ENCODE results near the gene EXOC2.
"Not testable (repeated sequence)": the region's sequence is repeated elsewhere in the genome, so short reads cannot be mapped to it uniquely, and the experiment has no call there.

Gene EXOC2

DNA sequence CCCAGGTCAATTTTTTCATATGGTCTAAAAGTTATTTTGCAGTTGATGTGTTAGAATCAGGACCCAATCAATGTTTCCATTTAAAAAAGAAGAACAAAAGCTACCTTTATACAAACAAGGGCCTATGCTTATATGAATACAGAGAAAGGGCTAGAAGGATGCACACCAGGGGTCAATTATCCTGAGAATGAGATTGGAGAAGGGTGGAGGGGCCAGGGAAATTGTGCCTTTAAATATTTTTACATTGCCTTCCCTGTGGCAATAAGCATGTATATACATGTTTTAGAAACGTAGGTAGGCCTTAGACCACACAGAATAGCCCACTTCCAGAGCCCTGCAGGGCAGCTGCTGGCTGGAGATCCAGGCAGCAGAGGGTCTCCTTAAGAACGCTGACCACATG lies 12.7 kb downstream of the EXOC2 start:
- no peak for DNase-seq (ENCODE audit: low read depth in 2 of 2)

DNA sequence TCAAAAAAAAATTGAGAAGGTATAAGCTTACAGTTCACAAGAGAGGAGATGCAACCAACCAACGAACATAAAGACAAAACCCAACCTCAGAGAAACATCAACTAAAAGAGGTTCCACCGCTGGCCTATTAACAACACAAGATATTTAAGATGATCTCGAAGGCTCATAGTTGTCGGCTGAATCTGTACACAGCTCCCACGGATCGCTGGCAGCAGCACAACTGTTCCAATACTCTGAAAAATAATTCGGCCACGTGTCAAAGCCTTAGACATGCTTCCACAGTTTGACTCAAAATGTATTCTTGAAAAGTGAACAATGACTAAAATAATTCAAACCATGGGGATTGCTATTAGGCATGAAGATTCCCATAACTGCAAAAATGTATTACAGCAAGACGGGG lies 13.7 kb downstream of the EXOC2 start:
- no peak for DNase-seq (ENCODE audit: low read depth in 2 of 2)

DNA sequence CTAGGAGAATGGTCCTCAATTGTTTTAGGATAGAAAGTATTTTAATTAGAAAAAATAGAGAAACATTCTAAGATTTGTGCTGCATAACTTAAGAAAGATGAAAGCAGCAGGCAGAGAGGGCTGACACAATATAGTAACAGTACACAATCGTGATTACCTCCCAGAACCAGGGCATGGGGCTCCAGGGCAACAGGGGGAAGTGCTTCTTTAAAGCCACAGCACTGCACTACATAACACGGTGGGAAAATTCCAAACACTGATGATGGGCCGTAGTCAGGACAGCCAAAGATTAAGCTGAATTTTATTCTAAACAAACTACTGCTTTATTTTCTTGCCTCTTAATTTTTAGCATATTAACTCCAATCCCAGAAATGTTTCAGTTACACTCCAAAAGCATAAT lies 14.4 kb downstream of the EXOC2 start:
- no peak for DNase-seq (ENCODE audit: low read depth in 2 of 2)

DNA sequence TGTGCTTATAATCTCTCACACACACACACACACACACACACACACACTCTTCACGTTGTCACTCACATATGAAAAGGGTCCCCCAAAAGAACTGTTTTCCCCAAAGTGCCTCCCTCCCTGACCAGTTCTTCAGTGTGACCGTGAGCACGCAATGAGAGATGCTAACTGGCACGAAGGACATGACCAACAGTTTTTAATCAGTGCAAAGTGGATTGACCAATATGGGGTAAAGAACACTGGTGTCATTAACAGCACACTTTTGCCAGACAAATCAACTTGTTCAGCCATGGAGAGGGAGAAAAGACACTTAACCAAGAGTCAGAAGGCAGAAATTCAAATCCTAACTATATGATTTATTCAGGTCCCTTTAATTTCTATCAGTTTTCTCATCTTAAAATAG lies 15.0 kb downstream of the EXOC2 start:
- DNase-seq (ENCODE audit: low read depth in 2 of 2), result no peak

DNA sequence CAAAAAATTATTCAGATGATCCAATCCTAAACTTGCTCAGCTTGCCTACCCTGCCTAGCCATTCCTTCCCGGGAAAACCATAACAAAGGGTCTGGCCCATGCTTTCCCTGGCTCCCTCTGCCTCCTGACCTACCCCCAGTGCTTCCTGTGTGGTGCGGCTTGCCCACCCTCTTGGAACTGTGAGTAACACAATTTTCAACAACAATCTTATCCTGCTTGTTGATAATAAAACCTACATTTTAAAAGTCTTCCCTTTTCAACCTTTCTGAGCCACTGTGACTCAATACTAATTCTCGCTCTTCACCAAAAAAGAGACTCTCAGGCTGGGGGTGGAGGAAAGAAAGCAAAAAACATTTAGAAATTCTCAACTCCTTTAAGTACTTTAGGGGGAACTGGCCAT lies 18.0 kb downstream of the EXOC2 start:
- DNase-seq (ENCODE audit: low read depth in 2 of 2), result no peak

DNA sequence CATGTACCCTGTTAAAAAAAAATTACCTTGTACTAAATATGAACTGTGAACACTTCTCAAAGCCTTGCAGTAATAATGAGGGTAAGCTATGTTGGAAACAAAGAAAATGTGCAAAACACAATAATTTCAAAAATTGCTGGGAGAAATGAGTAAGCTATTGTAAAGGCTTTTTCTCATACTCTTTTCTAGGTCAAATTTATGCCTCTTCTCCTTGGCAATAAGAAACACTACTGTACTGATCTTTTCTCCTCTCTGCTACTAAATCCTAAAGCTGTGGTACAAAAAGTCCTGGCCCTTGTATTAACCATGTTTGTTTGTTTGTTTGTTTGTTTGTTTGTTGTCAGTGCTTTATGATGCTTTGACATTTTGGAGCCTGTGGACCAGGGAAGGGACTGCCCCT lies 18.5 kb downstream of the EXOC2 start:
- DNase-seq (ENCODE audit: low read depth in 2 of 2), result no peak

DNA sequence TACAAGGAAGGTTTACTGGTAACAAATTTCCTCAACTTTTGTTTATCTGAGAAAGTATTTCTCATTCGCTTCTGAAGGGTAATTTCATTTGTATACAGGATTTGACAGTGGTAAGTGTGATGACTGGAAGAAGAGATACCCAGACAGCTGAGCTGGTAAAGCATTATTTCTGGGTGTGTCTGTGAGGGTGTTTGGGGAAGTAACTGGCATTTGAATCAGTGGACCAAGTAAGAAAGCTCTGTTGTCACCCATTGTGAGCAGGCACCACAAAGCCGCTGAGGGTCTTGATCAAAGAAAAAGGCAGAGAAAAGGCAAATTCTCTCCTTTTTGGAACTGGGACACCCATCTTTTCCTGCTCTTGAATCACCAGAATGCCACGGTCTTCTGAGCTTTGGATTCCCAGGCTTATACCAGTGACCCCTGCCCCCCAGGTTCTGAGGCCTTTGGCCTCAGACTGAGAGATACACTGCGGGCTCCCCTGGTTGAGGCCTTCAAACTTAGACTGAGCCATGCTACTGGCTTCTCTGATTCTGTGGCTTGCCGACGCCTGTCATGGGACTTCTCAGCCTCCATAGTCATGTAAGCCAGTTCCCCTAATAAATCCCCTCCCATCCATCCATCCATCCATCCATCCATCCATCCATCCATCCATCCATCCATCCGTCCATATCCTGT lies 25.5 kb downstream of the EXOC2 start:
- no peak for DNase-seq (ENCODE audit: low read depth in 2 of 2)

DNA sequence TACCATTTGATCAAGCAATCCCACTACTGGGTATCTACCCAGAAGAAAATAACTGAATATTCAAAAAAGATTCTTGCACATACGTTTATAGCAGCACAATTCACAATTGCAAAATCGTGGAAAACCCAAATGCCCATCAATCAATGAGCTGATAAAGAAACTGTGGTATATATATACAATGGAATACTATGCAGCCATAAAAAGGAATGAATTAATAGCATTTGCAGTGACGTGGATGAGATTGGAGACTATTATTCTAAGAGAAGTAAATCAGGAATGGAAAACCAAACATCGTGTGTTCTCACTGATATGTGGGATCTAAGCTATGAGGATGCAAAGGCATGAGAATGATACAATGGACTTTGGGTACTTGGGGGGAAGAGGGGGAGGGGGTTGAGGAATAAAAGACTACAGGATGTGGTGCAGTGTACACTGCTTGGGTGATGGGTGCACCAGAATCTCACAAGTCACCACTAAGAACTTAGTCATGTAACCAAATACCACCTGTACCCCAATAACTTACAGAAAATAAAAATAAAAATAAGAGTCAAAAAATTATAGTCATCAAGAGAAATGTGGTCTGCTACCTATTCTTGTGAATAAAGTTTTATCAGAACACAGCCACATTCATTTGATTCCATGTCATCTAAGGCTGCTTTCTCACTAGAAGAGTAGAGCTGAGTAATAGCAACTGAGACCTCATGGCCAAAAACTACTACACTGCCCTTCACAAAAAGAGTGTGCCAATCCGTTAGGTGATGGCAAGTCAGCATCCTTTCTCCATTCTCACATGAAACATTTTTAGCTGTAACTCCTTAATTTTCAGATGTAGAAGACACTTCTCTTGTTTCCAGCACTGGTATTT lies 27.3 kb downstream of the EXOC2 start:
- DNase-seq (ENCODE audit: low read depth in 2 of 2), result no peak

DNA sequence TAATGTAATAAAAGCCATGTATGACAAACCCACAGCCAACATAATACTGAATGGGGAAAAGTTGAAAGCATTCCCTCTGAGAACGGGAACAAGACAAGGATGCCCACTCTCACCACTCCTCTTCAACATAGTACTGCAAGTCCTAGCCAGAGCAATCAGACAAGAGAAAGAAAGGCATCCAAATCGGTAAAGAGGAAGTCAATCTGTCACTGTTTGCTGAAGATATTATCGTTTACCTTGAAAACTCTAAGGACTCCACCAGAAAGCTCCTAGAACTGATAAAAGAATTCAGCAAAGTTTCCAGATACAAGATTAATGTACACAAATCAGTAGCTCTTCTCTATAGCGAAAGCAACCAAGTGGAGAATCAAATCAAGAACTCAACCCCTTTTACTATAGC lies 29.2 kb downstream of the EXOC2 start:
- not testable (repeated sequence) for DNase-seq (ENCODE audit: low read depth in 2 of 2)

DNA sequence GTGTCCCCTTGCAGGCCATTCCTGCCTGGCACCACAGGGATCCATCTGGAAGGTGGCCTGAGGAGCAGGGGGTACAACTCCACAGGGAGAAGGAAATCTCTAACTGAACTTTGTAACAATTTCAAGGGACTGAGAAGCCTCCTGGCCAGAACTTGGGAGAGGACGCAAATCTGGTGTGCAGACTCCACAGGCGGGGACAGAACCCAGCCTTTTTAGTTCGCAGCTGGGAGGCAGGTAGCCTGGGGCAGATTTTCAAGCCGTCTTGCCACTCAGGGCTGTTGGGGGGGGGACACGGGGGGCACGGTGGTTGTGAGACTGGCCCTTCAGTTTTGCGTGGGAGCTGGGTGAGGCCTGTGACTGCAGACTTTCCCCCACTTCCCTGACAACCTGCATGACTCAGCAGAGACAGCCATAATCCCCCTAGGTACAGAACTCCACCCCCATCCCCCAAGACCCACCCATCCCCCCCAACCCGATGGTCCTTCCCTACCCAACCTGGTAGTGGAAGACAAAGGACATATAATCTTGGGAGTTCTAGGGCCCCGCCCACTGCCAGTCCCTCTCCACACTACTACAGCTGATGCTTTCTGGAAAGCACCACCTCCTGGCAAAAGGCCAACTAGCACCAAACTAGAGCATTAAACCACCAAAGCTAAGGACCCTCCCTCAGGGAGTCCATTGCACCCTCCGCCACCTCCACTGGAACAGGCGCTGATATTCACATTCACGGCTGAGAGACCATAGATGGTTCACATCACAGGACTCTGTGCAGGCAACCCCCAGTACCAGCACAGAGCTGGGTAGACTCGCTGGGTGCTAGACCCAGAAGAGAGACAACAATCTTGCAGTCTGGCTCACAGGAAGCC lies 33.0 kb downstream of the EXOC2 start:
- no peak for DNase-seq (ENCODE audit: low read depth in 2 of 2)

DNA sequence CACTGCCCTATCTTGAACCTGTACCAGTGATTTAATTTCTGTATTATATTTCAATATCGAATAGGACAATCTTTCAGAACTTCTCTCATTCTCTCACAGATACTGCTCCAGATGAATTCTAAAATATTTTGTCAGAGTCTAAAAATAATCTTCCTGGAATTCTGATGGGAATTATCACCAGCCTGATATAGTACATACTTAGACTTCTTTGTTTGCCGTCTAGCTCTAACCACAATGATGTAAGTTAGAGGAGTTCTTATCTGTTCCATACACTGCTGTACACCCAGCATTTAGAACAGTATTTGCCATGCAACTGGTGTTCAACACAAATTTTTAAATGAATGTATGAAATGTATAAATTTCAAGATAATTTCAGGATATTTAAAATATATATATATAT lies 34.7 kb downstream of the EXOC2 start:
- no peak for DNase-seq (ENCODE audit: low read depth in 2 of 2)

DNA sequence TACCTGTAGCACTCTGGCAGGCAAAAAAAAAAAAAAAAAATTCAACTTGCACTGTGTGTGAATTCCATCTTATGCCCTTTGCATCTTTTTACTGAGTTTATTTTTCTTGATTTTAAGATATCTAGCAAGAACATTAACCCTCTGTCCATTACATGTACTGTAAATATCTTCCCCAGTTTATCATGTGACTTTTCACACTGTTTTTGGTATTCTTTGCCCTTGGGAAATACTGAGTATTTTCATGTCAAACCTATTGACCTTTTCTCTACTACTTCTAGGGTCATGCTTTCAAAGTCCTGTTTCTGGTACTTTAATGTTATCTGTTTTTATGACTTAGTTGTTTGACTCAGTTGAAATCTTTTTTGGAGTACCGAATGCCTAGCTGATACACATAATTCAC lies 35.2 kb downstream of the EXOC2 start:
- DNase-seq (ENCODE audit: low read depth in 2 of 2), result no peak

DNA sequence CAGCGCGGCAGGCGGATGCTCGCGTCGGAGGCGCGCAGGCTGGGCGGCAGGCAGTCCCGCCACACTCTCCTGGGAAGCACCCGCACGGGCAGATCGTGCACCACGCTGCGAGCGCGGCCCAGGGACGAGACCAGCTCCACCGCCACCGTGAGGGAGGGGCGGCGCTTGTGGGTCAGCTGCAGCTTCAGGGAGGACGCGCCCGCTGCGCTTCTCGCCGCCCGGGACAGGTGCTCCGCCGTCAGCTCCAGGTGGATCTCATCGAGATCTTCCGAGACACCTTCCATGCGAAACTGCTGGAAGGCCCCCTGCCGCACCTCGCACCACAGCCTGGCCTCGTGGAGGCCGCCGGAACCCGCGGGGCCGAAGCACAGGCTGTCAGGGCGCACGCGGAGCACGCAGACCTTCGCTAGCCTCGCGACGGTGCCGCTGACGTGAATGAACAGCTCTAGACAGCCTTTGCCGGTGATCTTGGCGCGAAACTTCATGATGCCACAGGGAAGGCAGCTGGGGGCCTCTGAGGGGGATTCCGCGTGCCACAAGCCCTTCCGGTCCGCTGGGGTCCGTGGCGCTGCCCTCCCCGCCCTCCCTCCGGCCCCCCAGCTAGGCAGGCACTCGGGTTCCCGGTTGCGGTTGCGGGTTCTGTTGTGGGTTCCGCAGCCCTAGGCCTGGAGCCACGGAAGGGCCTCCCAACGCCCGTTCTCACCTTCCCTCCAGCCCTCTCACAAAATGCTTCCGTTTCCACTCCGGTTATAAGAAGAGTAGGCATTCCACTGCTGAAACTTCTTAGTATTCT lies 36.3 kb downstream of the EXOC2 start, which contains the start of gene HUS1B:
Gene HUS1B, minus strand, starts transcription at position 641 of the 793 bp plus-strand sequence. Its CDS starts 156 bp downstream, at position 485.
- no peak for DNase-seq (ENCODE audit: low read depth in 2 of 2)

DNA sequence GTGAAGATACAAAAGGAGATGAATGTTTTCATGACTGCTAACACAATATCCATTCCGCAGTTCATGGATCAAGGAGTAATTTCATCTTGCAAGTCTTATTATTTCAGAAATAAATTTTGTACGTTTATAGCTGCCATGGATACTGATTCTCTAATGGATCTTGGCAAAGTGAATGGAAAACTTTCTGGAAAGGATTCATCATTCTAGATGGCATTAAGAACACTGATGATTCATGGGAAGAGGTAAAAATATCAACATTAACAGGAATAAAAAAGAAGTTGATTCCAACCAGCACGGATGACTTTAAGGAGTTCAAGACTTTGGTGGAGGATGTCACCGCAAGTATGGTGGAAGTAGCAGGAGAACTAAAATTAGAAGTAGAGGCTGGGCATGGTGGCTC lies 38.8 kb downstream of the EXOC2 start:
- DNase-seq (ENCODE audit: low read depth in 2 of 2), result no peak

DNA sequence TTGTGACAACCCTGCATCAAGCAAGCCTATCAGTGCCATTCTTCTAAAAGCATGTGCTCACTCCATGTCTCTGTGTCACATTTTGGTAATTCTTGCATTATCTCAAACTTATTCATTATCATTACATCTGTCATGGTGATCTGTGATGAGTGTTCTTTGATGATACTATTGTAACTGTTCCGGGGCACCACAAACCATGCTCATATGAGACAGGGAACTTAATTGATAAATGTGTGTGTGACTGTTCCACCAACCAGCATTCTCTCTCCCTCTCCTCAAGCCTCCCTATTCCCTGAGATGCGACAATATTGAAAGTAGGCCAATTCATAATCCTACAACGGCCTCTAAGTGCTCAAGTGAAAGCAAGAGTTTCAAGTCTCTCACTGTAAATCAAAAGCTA lies 40.1 kb downstream of the EXOC2 start:
- DNase-seq (ENCODE audit: low read depth in 2 of 2), result no peak

DNA sequence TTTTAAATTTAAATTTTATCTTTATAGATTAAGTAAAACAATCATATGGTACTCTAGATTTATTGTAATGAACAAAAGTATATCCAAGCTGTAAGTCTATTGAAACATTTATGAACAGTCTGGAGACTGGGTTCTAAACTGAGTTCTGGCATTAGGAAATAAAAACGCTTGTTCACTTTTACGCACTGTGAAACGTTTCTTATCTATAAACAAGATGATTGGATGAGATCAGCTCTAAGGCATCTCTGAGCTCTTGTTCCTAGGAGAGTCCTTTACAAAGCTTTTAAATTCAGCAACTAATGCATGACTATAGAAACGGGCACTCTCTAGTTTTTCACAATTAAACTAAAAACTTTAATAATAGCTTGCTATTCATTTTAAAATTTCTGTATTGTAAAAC lies 42.8 kb downstream of the EXOC2 start:
- no peak for DNase-seq (ENCODE audit: low read depth in 2 of 2)

DNA sequence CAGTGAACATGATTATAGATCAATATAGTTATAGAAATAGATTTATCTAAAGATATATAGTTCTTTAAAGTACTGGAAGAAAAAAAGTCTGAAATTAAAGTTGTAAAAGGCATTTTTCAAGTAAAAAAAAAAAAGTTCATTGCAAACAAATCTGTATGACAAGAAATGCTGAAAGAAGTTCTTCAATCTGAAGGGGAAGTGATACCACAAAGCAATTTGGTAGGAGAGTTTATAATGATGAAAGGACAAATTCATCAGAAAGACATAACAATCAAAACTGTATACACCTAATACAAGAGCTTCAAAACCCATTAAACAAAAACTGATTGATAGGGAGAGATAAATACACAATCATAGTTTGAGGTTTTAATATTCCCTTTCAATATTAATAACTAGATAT lies 50.1 kb downstream of the EXOC2 start:
- no peak for DNase-seq (ENCODE audit: low read depth in 2 of 2)

DNA sequence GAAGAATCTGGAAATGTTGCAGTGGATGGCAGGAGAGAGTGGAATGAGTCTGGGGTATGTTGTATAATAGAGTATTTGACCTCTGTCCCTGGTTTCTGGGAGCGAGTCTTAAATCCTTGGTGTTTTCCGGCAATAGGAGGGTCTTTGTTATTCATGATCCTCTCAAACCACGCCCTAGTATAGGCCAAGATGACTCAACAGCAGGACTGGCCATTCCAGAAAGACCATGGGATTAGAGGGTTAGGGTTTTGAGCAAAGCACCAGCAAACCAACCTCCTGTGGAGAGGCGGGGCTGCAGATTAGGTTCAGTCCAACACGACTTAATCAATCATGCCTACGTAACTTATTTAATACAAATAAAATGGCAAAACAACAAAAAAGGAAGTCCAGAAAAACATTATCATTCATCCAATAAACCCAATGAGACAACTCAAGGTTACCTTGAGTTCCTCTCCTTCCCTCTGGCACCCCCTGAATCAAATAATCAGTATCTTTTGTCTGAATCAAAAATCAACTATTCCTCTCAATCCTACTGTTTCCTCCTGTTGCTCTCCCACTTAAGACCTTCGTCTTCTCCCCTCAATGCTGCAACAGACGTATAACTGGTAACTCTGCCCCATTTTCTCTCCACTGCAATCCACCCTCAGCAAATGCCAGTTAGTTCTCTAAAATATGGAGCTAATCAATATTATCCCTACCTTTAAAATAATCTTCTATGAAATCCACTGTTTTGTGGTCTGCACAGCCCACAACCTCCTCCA lies 51.5 kb downstream of the EXOC2 start:
- DNase-seq (ENCODE audit: low read depth in 2 of 2), result no peak

DNA sequence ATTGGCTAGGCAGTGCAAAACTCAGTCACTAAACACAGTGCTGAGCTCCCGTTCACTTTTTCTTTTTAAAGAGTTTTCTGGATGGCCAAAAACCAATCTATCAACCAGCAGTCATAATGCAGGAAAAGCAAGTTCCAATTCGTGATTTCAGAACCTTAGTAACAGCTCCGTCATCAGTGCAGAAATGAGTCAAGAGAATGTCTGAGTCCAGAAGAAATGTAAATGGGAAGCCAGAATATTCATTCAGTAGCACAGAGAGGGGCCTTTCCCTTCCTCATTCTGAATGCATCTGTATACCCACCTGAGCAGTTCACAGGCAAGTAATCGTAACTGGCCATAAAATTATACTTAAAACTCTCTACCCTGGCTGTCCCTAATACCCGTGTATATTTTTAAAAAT lies 56.5 kb downstream of the EXOC2 start:
- DNase-seq (ENCODE audit: low read depth in 2 of 2), result no peak

DNA sequence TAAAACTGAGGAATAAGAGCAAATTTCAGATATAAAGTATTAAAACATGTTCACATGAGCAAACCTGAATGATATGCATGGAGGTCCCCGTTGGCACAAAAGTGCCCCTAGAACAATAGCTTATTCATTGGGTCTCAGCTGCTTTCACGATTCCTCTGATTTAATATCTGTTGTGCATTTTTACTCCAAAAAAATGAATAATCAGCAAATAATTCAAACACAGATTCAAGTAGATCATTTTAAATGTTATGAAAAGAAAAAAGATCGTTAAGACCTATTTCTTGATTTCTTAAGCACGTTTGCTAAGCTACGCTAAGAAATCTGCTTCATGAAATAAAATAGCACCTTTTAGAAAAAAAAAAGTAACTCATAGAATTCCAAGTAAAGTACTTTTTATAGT lies 57.7 kb downstream of the EXOC2 start:
- DNase-seq (ENCODE audit: low read depth in 2 of 2), result no peak

DNA sequence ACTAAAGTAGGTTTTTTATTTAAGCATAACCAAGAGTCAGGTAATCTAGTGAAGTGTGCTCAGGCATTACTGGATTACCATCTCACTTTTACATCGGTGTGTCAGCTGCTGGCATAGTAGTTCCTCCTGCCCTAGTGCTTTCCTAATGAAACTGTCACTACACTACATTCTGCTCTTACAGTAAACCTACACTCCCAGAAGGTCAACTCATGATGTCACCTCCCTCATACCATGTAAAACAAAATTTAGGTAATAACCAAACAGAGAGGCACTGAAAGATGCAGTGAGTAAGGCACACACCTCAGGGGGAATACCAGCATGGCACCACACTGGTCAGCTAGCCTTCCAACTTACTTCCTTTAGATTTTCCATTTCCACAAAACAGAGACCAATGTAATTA lies 59.3 kb downstream of the EXOC2 start:
- DNase-seq (ENCODE audit: low read depth in 2 of 2), result no peak

Measured in activated CD8-positive, alpha-beta memory T cell treated with anti-CD3 and anti-CD28 coated beads for 4 hours (primary cell).